K562 treated with DMSO at 1 percent for 12 hours (cell line): ENCODE data around the gene FGF10. TPM values are rescaled to one million over a fixed set of nuclear protein-coding genes. Genes with fewer than 3 reads are reported as not detected.

ENCODE experiments used
- total RNA-seq: library from RNA; unstranded; fragments of 300-600 nt; gene quantifications from 2 replicates; pipeline ENCODE4 v1.2.3, GENCODE V29; 2022; ENCODE audit not compliant: insufficient read depth

FGF10 gene
- total RNA-seq, result not detected in 2 replicates

GRCh38 chr5:44389090-44389822 is at the start of gene FGF10:
Gene FGF10, minus strand, starts transcription at chr5:44389420. Its CDS starts 738 bp downstream, at chr5:44388682.

